Gastrocnemius medialis (tissue), 4 donors: ENCODE data around the gene DDX31. TPM values are rescaled to one million over a fixed set of nuclear protein-coding genes. Genes with fewer than 3 reads are reported as not detected.

ENCODE experiments used
- ATAC-seq, 2 donors: fragments of 150-250 bp; one replicate each; pipeline ENCODE4 v1.9.1; 2016
- DNase-seq, 2 donors: peaks; one replicate each; pipeline ENCODE4 v3.0.0-alpha.2; 2019
- H3K27ac ChIP-seq, 4 donors: fragments of 200-600 bp; sonication (generic); 1 replicate in 1 of 4; 2 replicates in 3 of 4; pipeline ENCODE4 v1.5.1; 2016 to 2018; ENCODE audit warnings: mild to moderate bottlenecking in 2 of 4, moderate library complexity in 1 of 4
- H3K27me3 ChIP-seq, 3 donors: fragments of 200-600 bp; sonication (generic) in 2 of 3; 1 replicate in 1 of 3; 2 replicates in 2 of 3; pipeline versions ENCODE4 v1.5.1 to v1.6.0; 2016 to 2019; ENCODE audit warnings: mild to moderate bottlenecking in 1 of 3, moderate library complexity in 1 of 3
- H3K36me3 ChIP-seq, 2 donors: fragments of 200-600 bp; sonication (generic) in 1 of 2; one replicate each; pipeline ENCODE4 v1.5.1; 2017 to 2018
- H3K4me1 ChIP-seq, 2 donors: fragments of 200-600 bp; sonication (generic) in 1 of 2; one replicate each; pipeline ENCODE4 v1.5.1; 2016 to 2017; ENCODE audit warnings: mild to moderate bottlenecking in 2 of 2
- H3K4me3 ChIP-seq, 4 donors: fragments of 200-600 bp; sonication (generic) in 3 of 4; 1 replicate in 1 of 4; 2 replicates in 3 of 4; pipeline ENCODE4 v1.5.1; 2016 to 2019; ENCODE audit warnings: mild to moderate bottlenecking in 2 of 4
- H3K9me3 ChIP-seq, 3 donors: fragments of 200-600 bp; sonication (generic) in 2 of 3; 1 replicate in 1 of 3; 2 replicates in 2 of 3; pipeline ENCODE4 v1.5.1; 2016 to 2019
- CTCF ChIP-seq, 5 experiments: fragments of 450-650 bp in 3 of 5; fragments of 200-600 bp in 2 of 5; sonication (generic) in 2 of 5; IDR thresholded peaks in 4 of 5; conservative IDR thresholded peaks in 1 of 5; 1 replicate in 4 of 5; 2 replicates in 1 of 5; pipeline ENCODE4 v1.5.1; 2016 to 2019; ENCODE audit warnings: antibody characterized with exemption in 5 of 5, mild to moderate bottlenecking in 3 of 5, moderate library complexity in 3 of 5
- POLR2A ChIP-seq, 2 donors: fragments of 450-650 bp; IDR thresholded peaks; one replicate each; pipeline ENCODE4 v1.6.1; 2017; ENCODE audit warnings: antibody characterized with exemption in 2 of 2, mild to moderate bottlenecking in 2 of 2, moderate library complexity in 2 of 2
- in situ Hi-C, 4 donors: fragments of 200-750 bp; cut with MboI; loops; one replicate each; pipeline versions ENCODE4 v1.15.0 to v1.8.0; 2017; ENCODE audit warnings: low sequenced_read_pairs in 4 of 4
- intact Hi-C: fragments of 100-400 bp; cut with DNase I; formaldehyde crosslinking; loops from one replicate; pipeline ENCODE4 v1.15.1; 2023; ENCODE audit warnings: low total_unique reads
- total RNA-seq, 4 donors: library from RNA; depleted of rRNA; stranded (reverse); fragments of >200 nt; gene quantifications; one replicate each; pipeline versions ENCODE4 v1.1.0 to v1.2.3, GENCODE V29; 2016

The DDX31 gene
- total RNA-seq, 4 donors from 2014 or later = 5.4 to 8.8 (median 6.4) TPM

- no peak overlapping the region for H3K4me3 ChIP-seq
- no peak for TF ChIP-seq CTCF (IDR thresholded peaks at IDR 0.05 in 4 of 5, conservative IDR thresholded peaks at IDR 0.05 in 1 of 5)
- intact Hi-C loops (no loop called here), in situ Hi-C loops (no loop called here)
- no peaks in the 10 kb centered on the region for H3K36me3 ChIP-seq
- no peaks in the 10 kb centered on the region for H3K9me3 ChIP-seq
- no peak for DNase-seq
- no peak overlapping the region for H3K27ac ChIP-seq
- H3K27me3 ChIP-seq = peaks cover 74 to 89% (median 79%) of the 10 kb centered on the region in 3 donors
- H3K4me1 ChIP-seq = peaks cover 0 to 3% of the 10 kb centered on the region in 2 donors
- no peak for ATAC-seq
Measured at GRCh38 chr9:132578367-132578932, 91.3 kb downstream of the DDX31 start.

- ATAC-seq (no peak), DNase-seq (no peak)
- Histone ChIP-seq H3K36me3 (no peaks in the 10 kb centered on the region), H3K27me3 (peaks cover 66 to 81% (median 75%) of the 10 kb centered on the region in 3 donors), H3K4me3 (no peak overlapping the region), H3K4me1 (peaks cover 0 to 3% of the 10 kb centered on the region in 2 donors), H3K27ac (no peak overlapping the region), H3K9me3 (no peaks in the 10 kb centered on the region)
- intact Hi-C loops (no loop called here), in situ Hi-C loops (no loop called here)
- TF ChIP-seq POLR2A (IDR thresholded peaks at IDR 0.05) = no peak
- no peak for TF ChIP-seq CTCF (IDR thresholded peaks at IDR 0.05 in 4 of 5, conservative IDR thresholded peaks at IDR 0.05 in 1 of 5)
Measured at GRCh38 chr9:132577119-132577518, 92.7 kb downstream of the DDX31 start.

GRCh38 chr9:132575811-132576210 is 94.0 kb downstream of the DDX31 start:
- intact Hi-C loops (loop anchor here (1.0 kb wide), 1 partner anchor 69 kb away; no protein-coding TSS in a partner anchor), in situ Hi-C loops (no loop called here)
- no peak overlapping the region for H3K4me3 ChIP-seq
- TF ChIP-seq POLR2A (IDR thresholded peaks at IDR 0.05) (no peak), CTCF (IDR thresholded peaks at IDR 0.05 in 4 of 5, conservative IDR thresholded peaks at IDR 0.05 in 1 of 5) (no peak)
- ATAC-seq (no peak), DNase-seq (no peak)
- no peaks in the 10 kb centered on the region for H3K36me3 ChIP-seq
- H3K27ac ChIP-seq = no peak overlapping the region
- H3K9me3 ChIP-seq = no peaks in the 10 kb centered on the region
- H3K4me1 ChIP-seq = no peaks in the 10 kb centered on the region
- H3K27me3 ChIP-seq = peaks cover 56 to 74% (median 69%) of the 10 kb centered on the region in 3 donors

- in situ Hi-C loops (no loop called here), intact Hi-C loops (loop anchor here (1.0 kb wide), 1 partner anchor 68 kb away; no protein-coding TSS in a partner anchor)
- peaks cover 49 to 67% (median 62%) of the 10 kb centered on the region in 3 donors for H3K27me3 ChIP-seq
- H3K4me3 ChIP-seq = no peak overlapping the region
- H3K27ac ChIP-seq = no peak overlapping the region
- H3K36me3 ChIP-seq = no peaks in the 10 kb centered on the region
- no peaks in the 10 kb centered on the region for H3K9me3 ChIP-seq
- TF ChIP-seq CTCF (IDR thresholded peaks at IDR 0.05 in 4 of 5, conservative IDR thresholded peaks at IDR 0.05 in 1 of 5) (peak; percentile 30 to 73 (median 67)), POLR2A (IDR thresholded peaks at IDR 0.05) (no peak)
- peak; percentile 10 to 14 for DNase-seq
- ATAC-seq = no peak
- H3K4me1 ChIP-seq = no peaks in the 10 kb centered on the region
Measured at GRCh38 chr9:132575005-132575609, 94.7 kb downstream of the DDX31 start.
